Glutamatergic neuron (in vitro differentiated cells): ENCODE results near the gene TCP11L2. TPM values are rescaled to one million over a fixed set of nuclear protein-coding genes. Genes with fewer than 3 reads are reported as not detected.

Experiments used
- DNase-seq: peaks from one replicate; pipeline ENCODE4 v3.0.0; 2022
- H3K27ac Mint-ChIP-seq: one replicate; pipeline ENCODE4 v1.8.0; 2020; ENCODE audit warnings: mild to moderate bottlenecking, mixed read lengths, inconsistent platforms; ENCODE audit not compliant: unreplicated experiment
- H3K27me3 Mint-ChIP-seq: one replicate; pipeline ENCODE4 v1.8.0; 2020; ENCODE audit warnings: mild to moderate bottlenecking, moderate library complexity, mixed read lengths, inconsistent platforms; ENCODE audit not compliant: unreplicated experiment
- H3K36me3 Mint-ChIP-seq: one replicate; pipeline ENCODE4 v1.8.0; 2020; ENCODE audit warnings: mild to moderate bottlenecking, mixed read lengths, inconsistent platforms; ENCODE audit not compliant: unreplicated experiment
- H3K4me1 Mint-ChIP-seq: one replicate; pipeline ENCODE4 v1.8.0; 2020; ENCODE audit warnings: mild to moderate bottlenecking, low read depth, mixed read lengths, inconsistent platforms; ENCODE audit not compliant: unreplicated experiment
- H3K4me3 Mint-ChIP-seq: one replicate; pipeline ENCODE4 v1.8.0; 2020; ENCODE audit warnings: mild to moderate bottlenecking, mixed read lengths, inconsistent platforms; ENCODE audit not compliant: unreplicated experiment
- H3K9me3 Mint-ChIP-seq: one replicate; pipeline ENCODE4 v1.8.0; 2020; ENCODE audit warnings: mild to moderate bottlenecking, moderate library complexity, mixed read lengths, inconsistent platforms; ENCODE audit not compliant: unreplicated experiment
- CTCF ChIP-seq: fragments of 200-600 bp; sonication (generic); IDR thresholded peaks from one replicate; pipeline ENCODE4 v1.5.0; 2021; ENCODE audit not compliant: partially characterized antibody, unreplicated experiment
- total RNA-seq: library from RNA; stranded (reverse); fragmentation: NEBNext Ultra II Directional; extraction: Animal tissue kit (Norgen Biotek cat#: 25700); gene quantifications from one replicate; pipeline ENCODE4 v1.2.1, GENCODE V29; 2021; ENCODE audit not compliant: unreplicated experiment

The TCP11L2 gene
- total RNA-seq, 1 donor from 2014 or later, result 17.1 TPM

- Mint-ChIP-seq H3K27ac (no peak overlapping the region), H3K27me3 (peaks cover 8% of the 10 kb centered on the region), H3K36me3 (no peaks in the 10 kb centered on the region), H3K4me3 (no peak overlapping the region), H3K9me3 (peaks cover 3% of the 10 kb centered on the region), H3K4me1 (peaks cover 11% of the 10 kb centered on the region)
- no peak for DNase-seq
- TF ChIP-seq CTCF, result no peak
Observed at GRCh38 chr12:106300761-106301160, 1.8 kb upstream of the TCP11L2 start.

DNA sequence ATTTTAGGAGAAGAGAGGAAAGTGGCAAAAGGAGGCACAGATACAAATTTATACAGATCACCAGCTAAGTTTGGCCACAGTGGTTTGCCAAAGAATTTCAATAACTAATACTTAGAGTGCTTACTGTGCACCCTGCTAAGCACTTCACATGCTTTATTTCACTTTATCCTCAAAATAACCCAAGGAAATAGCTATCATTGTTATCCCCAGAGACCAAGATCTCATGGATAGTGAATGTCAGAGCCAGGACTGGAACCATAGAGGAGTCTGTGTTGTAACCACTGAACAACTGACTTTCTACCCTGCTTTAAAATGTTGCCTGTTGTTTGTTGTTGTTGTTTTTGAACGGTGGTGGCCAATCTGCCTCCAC, 1.3 kb upstream of the TCP11L2 start:
- no peak for TF ChIP-seq CTCF
- peaks cover 11% of the 10 kb centered on the region for H3K4me1 Mint-ChIP-seq
- H3K9me3 Mint-ChIP-seq, result peaks cover 3% of the 10 kb centered on the region
- no peak for DNase-seq
- H3K36me3 Mint-ChIP-seq, result no peaks in the 10 kb centered on the region
- peaks cover 8% of the 10 kb centered on the region for H3K27me3 Mint-ChIP-seq
- H3K27ac Mint-ChIP-seq, result peak overlapping the region; percentile 82
- peak overlapping the region; percentile 86 for H3K4me3 Mint-ChIP-seq

DNA sequence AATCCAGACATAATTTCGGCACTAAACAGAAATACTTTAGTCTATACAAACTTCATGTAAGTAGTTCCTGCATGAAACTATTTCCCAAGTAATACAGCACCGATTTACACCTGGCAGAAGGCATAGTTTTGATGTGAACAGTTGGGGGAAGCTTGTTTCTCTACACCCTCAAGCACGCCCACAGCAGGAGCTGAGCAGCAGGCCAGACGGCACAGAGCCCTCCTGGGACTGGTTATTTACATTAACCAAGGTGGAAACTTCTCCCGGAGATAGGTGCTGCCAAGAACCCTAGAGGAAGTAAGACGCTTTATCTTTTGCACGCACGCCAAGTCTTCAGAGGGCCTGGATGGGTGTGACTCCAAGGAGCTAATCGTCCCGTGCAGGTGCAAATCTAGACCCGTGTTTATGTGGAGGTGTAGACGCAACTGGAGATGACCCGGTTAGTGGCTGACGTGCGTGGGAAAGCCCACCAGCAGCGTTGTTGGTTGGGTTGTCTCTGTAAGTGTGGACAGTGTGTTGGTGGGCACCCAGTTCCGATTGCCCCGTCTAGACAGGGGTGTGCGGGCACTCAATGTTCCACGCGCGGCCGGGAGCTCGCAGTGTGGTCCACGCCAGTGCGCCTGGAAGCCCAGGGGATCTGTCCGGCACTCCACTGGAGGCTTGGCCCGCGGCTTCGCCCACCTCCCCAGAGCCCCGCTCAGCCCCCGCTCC, 767 bp upstream of the TCP11L2 start:
- peak; percentile 25 for DNase-seq
- H3K4me3 Mint-ChIP-seq, result peak overlapping the region; percentile 86
- H3K36me3 Mint-ChIP-seq, result no peaks in the 10 kb centered on the region
- H3K4me1 Mint-ChIP-seq, result peaks cover 11% of the 10 kb centered on the region
- TF ChIP-seq CTCF, result no peak
- H3K27ac Mint-ChIP-seq, result peak overlapping the region; percentile 82
- H3K27me3 Mint-ChIP-seq, result peaks cover 8% of the 10 kb centered on the region
- H3K9me3 Mint-ChIP-seq, result peaks cover 3% of the 10 kb centered on the region

GRCh38 chr12:106303202-106303820, 778 bp downstream of the TCP11L2 start:
- Mint-ChIP-seq H3K27ac (peak overlapping the region; percentile 22), H3K9me3 (peaks cover 3% of the 10 kb centered on the region), H3K4me1 (peaks cover 11% of the 10 kb centered on the region), H3K36me3 (no peaks in the 10 kb centered on the region), H3K27me3 (peaks cover 8% of the 10 kb centered on the region), H3K4me3 (peak overlapping the region; percentile 89)
- DNase-seq, result peak; percentile 81
- no peak for TF ChIP-seq CTCF

GRCh38 chr12:106304001-106304421, 1.5 kb downstream of the TCP11L2 start:
- DNase-seq, result no peak
- Mint-ChIP-seq H3K27me3 (peaks cover 8% of the 10 kb centered on the region), H3K9me3 (peaks cover 3% of the 10 kb centered on the region), H3K4me1 (peaks cover 11% of the 10 kb centered on the region), H3K4me3 (peak overlapping the region; percentile 89), H3K27ac (peak overlapping the region; percentile 75), H3K36me3 (no peaks in the 10 kb centered on the region)
- no peak for TF ChIP-seq CTCF
